ENCODE data around the gene FBXW8.

FBXW8 gene

GRCh38 chr12:117061555-117062079 lies 150.9 kb downstream of the FBXW8 start:
- DNase-seq = no peak

DNA sequence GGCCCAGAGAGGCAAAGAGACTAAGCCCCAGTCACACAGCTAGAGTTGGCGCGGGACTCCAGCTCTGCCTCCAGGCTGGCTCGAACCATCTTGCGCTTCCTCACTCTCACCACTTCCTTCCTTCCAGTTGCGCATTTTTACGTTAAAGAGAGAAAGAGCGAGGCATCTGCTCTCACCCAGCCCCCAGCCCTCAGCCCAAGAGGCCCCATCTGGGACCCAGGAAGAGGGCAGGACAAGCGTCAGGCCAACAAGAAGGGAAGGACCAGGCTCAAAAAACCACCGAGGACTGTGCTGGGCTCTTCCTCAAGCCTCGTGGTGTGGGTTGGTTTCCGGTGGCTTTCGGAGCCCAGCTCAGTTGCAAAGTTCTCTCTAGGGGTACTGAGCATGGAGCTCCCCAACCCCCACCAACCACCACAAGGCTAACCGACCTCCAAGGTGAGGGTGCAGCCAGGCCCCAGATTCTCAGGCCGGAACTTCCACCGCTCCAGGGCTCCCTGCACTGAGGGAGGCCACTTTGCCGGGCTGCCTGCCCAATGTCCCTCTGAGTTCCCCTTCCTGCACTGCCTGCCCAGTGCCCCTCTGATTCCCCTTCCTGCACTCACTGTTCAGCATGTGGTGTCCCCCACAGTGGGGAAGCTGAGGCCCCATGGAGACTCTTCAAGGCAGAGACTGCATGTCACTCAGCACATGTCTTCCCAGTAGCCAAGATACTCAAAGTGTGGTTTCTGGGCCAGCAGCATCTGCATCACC lies 152.6 kb downstream of the FBXW8 start:
- DNase-seq = peak; percentile 9

- DNase-seq = no peak
These were observed 153.3 kb downstream of the FBXW8 start for GRCh38 chr12:117064049-117064448.

DNA sequence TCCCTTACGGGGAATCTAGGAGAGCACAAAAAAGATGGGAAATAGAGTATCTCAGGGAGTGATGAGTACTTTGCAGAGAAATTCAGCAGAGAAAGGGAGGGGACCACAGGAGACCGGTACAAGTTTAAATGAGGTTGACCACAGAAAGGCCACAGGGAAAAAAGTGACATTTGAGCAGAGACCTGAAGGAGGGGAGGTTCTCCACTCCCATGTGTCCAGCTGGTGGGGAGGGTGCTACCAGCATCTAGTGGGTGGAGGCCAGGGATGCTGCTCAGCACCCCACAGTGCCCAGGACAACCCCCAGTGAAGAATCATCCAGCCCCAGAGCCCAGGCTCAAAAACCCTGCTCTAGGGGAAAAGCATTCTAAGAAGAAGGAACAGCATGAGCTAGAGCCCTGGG lies 153.8 kb downstream of the FBXW8 start:
- DNase-seq = no peak

DNA sequence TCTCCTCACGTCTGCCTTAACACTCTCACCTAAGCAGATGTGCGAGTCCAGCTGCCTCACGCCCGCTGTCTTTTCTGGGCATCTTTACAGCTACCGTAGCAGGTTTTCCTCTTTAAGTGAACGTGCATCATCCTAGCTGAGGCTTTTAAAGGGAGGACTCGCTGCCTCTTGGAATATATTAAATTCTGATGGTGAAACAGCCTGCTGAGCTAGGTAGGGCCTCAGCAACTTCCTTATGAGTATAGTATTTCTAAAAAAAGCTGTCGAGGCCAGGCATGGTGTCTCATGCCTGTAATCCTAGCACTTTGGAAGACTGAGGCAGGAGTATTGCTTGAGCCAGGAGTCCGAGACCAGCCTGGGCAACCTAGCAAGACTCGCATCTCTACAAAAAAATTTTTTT lies 156.3 kb downstream of the FBXW8 start:
- no peak for DNase-seq

GRCh38 chr12:117067638-117068037 lies 156.9 kb downstream of the FBXW8 start:
- DNase-seq = no peak

DNA sequence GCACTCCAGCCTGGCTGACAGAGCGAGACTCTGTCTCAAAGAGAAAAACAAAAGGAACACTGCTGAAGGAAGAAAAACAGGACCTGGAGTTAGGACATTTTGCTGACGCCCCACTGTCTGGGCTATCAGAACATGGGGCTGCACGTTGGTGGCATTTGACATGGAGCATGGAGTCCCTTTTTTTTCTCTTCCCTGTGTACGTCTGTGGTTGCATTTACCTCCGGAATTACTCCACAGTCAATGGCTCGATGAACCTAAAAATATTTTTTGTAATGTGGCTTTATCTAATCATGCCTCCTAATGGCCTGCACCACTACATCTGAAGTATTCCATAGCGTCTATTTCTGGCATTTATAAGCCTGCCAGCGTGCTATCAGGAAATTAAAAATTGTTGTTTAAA lies 157.7 kb downstream of the FBXW8 start:
- no peak for DNase-seq

DNA sequence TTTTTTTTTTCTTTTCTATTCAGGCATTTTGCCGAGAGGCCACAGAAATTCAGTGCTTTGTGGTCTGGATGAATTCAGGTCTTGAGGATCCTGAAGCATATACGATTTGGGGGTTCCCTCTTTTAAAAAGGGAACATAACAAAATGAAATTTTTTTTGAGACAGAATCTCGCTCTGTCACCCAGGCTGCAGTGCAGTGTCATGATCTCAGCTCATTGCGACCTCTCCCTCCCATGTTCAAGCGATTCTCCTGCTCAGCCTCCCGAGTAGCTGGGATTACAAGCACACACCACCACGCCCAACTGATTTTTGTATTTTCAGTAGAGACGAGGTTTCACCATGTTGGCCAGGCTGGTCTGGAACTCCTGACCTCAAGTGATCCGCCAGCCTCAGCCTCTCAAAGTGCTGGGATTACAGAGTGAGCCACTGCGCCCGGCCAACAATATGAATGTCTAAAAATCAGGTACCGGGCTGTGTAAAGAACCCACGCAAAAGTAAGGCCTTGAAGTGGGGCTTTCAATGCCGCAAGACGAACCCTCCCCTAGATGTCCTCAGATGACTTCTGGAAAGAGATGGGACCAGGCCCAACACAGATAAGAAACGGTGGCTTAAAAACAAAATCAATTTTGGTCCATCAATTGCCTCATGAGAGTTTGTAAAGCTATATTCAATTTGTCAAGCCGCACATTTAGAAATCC lies 158.5 kb downstream of the FBXW8 start:
- no peak for DNase-seq

DNA sequence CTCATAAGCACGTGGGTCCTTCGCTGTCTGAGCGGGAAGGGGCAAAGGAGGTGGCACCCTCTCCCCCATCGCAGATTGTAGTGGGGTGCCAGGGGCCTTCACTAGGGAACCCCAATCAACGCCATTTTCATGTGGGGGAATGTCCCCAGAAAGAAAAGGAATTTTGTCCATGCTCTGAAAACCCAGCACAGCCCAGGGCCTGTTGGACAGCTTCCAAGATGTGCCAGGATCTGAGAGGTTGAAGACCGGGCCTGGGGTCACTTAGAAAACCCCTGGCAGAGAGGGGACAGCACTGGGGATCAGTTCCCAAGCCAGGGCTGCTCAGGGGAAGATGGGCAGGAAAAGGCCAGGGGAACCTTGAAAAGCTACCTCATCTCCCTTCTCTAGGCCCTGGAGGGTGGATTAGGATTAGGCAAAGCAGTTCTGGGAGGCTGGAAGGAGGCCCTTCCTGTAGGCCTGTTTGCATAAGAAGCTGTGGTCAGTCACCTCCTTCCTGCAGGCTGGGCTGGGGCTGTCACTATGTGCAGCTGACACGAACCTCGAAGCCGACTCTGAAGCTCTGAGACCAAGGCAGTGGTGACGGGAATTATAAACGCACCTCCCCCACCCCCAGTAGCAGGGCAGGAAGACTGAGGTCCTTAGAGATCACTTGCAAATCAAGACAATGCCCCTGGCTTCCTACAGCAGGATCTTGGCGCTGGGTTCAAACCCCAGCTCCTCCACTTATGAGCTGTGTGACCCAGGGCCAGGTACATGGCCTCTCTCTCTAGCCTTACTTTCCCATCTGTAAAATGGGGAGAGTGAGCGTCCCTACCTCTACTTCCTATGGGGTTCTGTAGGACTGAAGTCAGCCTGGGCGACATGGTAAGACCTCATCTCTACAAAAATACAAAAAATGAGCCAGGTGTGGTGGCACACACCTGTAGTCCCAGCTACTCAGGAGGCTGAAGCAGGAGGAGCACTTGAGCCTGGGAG lies 159.5 kb downstream of the FBXW8 start:
- no peak for DNase-seq

DNA sequence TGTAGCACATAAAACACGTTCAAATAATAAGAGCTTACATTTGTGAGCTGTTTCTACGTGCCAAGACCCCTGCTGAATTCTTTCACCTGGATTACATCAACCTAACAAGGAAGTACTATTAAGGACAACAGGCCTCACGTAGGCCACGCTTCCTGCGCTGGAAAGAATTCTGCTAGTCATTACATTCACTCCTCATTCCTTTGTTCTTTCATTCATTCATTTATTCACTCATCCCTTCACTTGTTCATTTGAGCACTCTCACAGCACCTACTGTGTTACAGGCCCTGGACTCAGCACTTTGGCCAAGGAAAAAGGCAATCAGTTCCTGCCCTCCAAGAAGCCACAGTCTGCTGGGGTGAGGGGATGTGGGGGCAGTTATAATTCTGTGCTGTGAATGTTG lies 160.3 kb downstream of the FBXW8 start:
- no peak for DNase-seq

DNA sequence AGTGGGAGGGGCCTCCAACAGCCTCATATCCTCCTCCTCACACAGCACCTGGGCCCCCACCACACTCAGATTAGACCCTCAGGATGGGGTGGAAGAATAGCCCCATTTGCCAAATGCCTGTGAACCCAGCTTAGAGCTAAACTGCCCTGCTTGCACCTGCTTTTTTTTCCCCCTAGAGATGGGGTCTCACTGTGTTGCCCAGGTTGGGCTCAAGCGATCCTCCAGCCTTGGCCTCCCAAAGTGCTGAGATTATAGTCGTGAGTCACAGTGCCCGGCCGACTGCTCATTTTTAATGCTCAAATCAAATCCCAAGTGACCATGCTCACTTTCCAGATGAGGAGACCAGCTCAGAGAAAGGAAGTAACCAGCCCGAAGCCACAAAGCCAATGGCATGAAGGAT lies 161.4 kb downstream of the FBXW8 start:
- no peak for DNase-seq

- no peak for DNase-seq
These were observed 162.2 kb downstream of the FBXW8 start for GRCh38 chr12:117072736-117073490.

DNA sequence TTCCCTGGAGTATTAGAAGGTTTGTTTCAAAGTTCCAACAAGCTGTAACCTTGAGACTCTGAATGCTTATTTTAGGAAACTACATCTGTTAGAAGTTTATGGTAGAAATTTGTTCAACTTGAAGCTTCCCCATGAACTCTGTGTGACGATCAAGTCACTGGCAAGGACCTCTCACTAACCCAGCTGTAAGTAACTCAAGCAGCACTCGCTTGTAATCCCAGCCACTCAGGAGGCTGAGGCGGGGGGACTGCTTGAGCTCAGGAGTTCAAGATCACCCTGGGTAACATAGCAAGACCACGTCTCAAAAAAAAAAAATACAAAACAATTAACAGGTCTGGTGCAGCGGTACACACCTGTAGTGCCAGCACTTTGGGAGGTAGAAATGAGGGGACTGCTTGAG lies 162.9 kb downstream of the FBXW8 start:
- DNase-seq = no peak

- no peak for DNase-seq
These were observed 165.9 kb downstream of the FBXW8 start for GRCh38 chr12:117076410-117077372.

- DNase-seq = no peak
These were observed 168.7 kb downstream of the FBXW8 start for GRCh38 chr12:117079487-117079886.

GRCh38 chr12:117080661-117081144 lies 170.0 kb downstream of the FBXW8 start:
- DNase-seq = no peak

Data from stimulated activated CD4-positive, alpha-beta T cell treated with anti-CD3 and anti-CD28 coated beads, Interleukin-12 subunit alpha, Interleukin-12 subunit beta, amount 100 ng/mL, for 4 hours (primary cell).